ENCODE measurements around the gene RAD51AP1.

RAD51AP1 gene

DNA sequence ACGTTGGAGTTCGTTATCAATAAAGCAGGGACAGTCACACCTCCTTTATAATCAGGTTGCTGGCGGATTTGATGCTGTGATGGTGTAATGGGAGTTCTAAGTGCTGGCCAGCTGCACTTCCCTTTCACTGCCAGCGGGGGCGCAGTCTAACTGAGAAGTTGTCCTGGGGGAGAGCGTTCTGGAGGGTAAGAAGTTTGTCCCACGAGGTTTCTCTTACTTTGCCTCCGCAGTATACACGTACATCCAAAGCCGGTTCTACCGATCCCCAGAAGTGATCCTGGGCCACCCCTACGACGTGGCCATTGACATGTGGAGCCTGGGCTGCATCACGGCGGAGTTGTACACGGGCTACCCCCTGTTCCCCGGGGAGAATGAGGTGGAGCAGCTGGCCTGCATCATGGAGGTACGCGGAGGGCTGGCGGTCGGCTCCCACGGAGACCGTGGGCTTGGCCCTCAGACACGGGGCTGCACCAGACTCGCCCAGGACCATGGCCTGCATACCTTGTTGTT is 66.0 kb downstream of the RAD51AP1 start:
- peak overlapping the region; percentile 85 for H3K4me3 ChIP-seq (ENCODE audit: low read depth, low read length)
- no peaks in the 10 kb centered on the region for H3K36me3 ChIP-seq
- H3K27me3 ChIP-seq = peaks cover 4% of the 10 kb centered on the region
- peak; percentile 98 for TF ChIP-seq CTCF (IDR thresholded peaks at IDR 0.05; ENCODE audit: low read depth, low read length)
- H3K9me3 ChIP-seq = no peaks in the 10 kb centered on the region
- H3K4me1 ChIP-seq = peaks cover 19% of the 10 kb centered on the region
- peak; percentile 72 for DNase-seq

GRCh38 chr12:4607056-4607455 is 68.4 kb downstream of the RAD51AP1 start:
- no peak for TF ChIP-seq CTCF (IDR thresholded peaks at IDR 0.05; ENCODE audit: low read depth, low read length)
- Histone ChIP-seq H3K9me3 (no peaks in the 10 kb centered on the region), H3K27me3 (peaks cover 4% of the 10 kb centered on the region), H3K4me3 (ENCODE audit: low read depth, low read length) (peak overlapping the region; percentile 17; the same call in 1 of the 2 replicates), H3K4me1 (peaks cover 19% of the 10 kb centered on the region), H3K36me3 (no peaks in the 10 kb centered on the region)
- peak; percentile 74 for DNase-seq

- Histone ChIP-seq H3K4me1 (peaks cover 19% of the 10 kb centered on the region), H3K9me3 (no peaks in the 10 kb centered on the region)
Measured at GRCh38 chr12:4609071-4609470, 70.4 kb downstream of the RAD51AP1 start.

More at GRCh38 chr12:4609071-4609470, 70.4 kb downstream of the RAD51AP1 start:
- no peak for TF ChIP-seq CTCF (IDR thresholded peaks at IDR 0.05; ENCODE audit: low read depth, low read length)
- Histone ChIP-seq H3K36me3 (peaks cover 11% of the 10 kb centered on the region), H3K27me3 (no peaks in the 10 kb centered on the region; the same call in 1 of the 2 replicates), H3K4me3 (ENCODE audit: low read depth, low read length) (no peak overlapping the region)
- DNase-seq = no peak
